OCI-M1 (cell line): ENCODE results near the gene STX4.

ENCODE experiments used
- DNase-seq: peaks from one replicate; lab custom pipeline; 2025; lab: John Stamatoyannopoulos, UW

STX4 gene

DNA sequence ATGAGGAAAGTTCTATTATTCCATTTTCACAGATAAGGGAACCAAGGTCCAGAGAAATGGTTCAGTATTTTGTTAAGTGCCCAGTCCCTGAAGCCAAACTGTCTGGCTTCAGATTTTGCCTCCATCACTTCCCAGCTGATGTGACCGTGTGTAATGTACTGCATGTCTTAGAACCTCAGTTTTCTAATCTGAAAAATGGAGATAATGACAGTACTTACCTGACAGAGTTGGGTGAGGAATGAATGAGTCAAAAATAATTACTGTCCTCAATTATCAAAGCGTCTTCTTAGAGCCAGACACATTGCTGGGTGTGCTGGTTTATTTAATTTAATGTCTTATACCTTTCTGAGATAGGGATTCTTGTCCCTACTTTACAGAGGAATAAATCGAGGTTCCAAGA lies 34.0 kb downstream of the STX4 start:
- DNase-seq: no peak

DNA sequence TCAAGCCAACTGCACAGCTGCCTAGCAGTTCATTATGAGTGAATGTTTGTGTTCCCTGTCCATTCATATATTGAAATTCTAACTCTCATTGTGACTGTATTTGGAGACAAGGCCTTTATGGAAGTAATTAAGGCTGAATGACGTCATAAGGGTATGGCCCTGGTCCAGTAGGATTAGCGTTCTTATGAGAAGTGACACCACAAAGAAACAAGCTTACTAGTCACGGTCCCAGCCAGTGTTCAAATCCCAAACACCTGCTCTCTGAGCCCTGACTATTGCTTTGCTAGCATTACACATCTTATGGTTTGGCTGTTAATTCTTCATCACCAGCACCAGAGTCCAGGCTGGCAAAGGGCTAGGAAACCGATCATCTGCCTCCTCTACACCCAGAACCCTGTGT lies 38.5 kb downstream of the STX4 start:
- peak; percentile 25 for DNase-seq

DNA sequence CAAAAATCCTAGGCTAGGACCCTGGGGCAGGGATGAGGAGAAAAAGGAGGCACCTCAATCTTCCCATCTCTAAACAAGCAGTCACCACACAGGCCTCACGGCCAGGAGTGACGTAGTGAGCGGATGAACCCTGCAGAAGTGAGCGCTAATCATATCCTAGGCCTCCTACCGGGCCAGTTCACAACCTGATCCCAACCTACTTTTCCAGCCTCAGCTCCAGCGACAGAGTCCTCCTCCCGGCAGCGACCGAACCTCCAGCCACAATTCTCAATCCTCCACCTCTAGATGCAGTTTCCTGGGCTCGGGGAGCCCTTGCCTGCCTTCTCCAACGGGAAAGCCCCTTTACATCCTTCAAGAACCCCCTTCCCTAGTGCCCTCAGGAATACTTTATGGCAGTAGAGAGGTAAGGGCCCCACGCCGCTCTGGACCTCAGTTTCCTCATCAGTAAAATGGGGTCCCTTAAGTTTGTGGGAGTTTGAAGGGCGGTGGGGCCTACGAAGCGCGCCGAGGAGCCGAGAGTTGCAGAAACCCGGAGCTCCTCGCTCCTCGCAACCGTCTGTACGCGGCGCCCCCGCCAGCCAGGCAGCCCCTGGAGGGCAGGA lies 39.3 kb downstream of the STX4 start:
- DNase-seq: peak; percentile 63

DNA sequence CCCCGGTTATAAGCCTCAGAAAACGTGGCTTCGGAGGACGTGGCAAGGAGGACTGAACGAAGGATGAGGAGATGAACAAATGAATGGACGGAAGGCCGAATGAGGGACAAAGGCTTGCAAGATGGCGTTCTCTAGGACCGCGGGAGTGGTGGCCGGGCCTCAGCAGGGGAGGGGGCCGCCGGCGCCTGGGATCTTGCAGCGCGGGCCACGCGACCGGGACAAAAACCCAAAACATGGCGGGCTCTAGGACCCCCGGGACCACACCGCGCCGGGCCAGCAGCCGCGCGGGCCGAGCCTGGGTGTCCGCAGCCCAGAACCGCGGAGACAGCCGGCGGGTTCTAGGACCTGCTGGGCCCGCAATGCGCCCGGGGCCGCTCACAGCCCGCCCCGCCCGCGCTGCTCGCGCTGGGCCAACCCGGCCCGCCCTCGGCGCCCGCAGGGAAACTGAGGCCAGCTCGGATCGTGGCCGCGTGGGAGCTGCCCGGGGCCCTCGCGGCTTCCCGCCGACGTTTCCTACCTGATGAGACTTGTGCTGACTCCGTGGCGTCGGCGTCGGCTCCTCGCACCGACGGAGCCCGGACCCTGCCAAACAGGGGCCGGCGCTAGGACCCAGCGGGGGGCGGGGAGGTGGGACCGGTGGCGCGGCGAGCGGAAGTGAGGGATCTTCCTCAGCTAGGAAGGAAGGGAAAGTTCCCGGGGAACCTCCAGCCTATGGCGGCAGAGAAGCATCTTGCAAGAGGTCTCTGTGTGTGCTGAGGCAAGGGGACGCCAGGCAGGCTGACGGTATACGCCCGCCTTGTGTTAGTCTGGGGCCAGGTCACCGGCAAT lies 40.0 kb downstream of the STX4 start:
- DNase-seq: peak; percentile 94

DNA sequence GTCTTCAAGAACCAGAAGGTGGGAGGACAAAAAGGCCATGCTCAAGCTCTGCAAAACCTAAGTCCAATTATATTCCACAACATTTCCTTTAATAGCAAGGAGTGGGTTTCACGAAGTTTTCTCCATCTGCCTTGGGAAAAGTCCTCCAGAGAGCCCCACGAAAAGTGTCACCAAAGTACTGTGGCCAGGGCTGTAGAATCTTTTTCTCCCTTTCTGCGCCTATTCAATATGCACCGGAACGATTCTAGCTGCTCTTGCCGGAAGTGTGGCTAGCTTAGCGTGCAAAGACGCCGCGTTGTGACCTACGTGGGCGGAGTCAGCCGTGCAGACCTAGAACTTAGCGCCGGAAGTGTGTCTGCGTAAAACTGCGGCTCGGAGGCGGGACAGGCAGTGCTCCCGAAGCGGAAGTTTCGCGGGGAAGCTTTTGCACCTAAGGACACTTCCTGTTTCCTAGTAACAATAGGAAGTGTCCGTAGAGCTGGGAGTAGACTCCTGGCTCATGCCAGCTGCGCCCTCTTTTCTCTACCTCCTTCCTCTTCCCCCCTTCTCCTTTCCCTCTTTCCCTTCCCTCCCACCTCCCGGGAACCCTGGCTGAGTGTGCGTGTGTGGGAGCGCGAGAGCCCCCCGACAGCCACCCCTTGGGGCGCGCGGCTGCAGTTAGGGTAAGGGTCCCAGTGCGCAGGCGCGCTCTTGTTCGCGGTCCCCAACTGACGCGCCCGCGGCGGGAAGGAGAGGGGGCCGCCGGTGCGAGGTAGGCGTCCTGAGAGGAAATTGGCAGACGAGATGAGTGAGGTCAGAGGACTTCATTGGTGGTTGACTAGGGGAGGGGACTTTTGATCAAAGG lies 40.8 kb downstream of the STX4 start, which contains the start of the genes ZNF646 and ZNF668:
TSS of gene ZNF646 (plus strand) at position 453 of the 844 bp plus-strand sequence. CDS start 1,903 bp downstream, outside the sequence.
TSS of gene ZNF668 (minus strand) at position 271 of the 844 bp plus-strand sequence. CDS start 9,781 bp downstream, outside the sequence.
- peak; percentile 100 for DNase-seq

DNA sequence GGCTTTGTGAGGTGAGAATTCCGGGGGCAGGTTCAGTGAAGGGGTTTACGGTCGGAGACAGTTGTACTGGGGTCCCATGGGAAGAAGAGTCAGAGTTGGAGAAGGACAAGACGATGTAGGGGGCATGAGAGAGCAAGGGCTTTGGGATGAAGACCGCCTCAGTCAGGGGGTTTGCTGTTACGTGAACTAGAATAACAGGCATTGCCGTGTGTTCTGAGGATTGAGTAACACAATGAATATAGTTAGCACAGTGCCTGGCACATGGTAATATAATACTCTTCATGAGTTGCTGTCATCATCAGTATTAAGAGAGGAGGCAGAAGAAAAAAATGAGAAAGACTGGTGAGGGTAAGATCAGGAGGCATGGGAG lies 41.4 kb downstream of the STX4 start:
- peak; percentile 41 for DNase-seq

DNA sequence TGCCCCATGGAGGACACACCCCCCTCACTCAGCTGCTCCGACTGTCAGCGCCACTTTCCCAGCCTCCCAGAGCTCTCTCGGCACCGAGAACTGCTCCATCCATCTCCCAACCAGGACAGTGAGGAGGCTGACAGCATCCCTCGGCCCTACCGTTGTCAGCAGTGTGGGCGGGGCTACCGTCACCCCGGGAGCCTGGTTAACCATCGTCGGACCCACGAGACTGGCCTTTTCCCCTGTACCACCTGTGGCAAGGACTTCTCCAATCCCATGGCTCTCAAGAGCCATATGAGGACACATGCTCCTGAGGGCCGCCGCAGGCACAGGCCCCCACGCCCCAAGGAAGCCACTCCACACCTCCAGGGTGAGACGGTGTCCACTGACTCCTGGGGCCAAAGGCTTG lies 43.0 kb downstream of the STX4 start:
- no peak for DNase-seq

DNA sequence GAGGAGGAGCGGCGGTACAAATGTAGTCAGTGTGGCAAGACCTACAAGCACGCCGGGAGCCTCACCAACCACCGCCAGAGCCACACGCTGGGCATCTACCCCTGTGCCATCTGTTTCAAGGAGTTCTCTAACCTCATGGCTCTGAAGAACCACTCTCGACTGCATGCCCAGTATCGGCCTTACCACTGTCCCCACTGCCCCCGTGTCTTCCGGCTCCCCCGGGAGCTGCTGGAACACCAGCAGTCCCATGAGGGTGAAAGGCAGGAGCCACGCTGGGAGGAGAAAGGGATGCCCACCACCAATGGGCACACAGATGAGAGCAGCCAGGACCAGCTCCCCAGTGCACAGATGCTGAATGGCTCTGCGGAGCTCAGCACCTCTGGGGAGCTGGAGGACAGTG lies 43.7 kb downstream of the STX4 start:
- no peak for DNase-seq

DNA sequence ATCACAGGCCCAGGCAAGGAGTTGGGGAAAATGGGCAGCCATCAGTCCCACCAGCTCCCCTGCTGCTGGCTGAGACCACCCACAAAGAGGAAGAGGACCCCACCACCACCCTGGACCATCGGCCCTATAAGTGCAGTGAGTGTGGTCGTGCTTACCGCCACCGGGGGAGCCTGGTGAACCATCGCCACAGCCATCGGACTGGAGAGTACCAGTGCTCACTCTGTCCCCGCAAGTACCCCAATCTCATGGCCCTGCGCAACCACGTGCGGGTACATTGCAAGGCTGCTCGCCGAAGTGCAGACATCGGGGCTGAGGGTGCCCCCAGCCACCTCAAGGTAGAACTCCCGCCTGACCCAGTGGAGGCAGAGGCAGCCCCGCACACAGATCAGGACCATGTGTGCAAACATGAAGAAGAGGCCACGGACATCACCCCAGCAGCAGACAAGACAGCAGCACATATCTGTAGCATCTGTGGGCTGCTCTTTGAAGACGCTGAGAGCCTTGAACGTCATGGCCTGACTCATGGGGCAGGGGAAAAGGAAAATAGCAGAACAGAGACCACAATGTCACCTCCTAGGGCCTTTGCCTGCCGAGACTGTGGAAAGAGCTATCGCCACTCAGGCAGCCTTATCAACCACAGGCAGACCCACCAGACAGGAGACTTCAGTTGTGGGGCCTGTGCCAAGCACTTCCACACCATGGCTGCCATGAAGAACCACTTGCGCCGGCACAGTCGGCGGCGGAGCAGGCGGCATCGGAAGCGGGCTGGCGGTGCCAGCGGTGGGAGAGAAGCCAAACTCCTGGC lies 44.4 kb downstream of the STX4 start:
- DNase-seq: no peak

DNA sequence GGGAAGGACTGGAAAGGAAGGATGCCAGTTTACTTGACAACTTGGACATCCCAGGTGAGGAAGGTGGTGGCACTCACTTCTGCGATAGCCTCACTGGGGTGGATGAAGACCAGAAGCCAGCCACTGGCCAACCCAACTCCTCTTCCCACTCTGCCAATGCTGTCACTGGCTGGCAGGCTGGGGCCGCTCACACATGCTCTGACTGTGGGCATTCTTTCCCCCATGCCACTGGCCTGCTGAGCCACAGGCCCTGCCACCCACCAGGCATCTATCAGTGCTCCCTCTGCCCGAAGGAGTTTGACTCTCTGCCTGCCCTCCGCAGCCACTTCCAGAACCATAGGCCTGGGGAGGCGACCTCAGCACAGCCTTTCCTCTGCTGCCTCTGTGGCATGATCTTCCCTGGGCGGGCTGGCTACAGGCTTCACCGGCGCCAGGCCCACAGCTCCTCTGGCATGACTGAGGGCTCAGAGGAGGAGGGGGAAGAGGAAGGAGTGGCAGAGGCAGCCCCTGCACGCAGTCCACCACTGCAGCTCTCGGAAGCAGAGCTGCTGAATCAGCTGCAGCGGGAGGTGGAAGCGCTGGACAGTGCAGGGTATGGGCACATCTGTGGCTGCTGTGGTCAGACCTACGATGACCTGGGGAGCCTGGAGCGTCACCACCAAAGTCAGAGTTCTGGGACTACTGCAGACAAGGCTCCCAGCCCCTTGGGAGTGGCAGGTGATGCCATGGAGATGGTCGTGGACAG lies 45.4 kb downstream of the STX4 start:
- DNase-seq: no peak

DNA sequence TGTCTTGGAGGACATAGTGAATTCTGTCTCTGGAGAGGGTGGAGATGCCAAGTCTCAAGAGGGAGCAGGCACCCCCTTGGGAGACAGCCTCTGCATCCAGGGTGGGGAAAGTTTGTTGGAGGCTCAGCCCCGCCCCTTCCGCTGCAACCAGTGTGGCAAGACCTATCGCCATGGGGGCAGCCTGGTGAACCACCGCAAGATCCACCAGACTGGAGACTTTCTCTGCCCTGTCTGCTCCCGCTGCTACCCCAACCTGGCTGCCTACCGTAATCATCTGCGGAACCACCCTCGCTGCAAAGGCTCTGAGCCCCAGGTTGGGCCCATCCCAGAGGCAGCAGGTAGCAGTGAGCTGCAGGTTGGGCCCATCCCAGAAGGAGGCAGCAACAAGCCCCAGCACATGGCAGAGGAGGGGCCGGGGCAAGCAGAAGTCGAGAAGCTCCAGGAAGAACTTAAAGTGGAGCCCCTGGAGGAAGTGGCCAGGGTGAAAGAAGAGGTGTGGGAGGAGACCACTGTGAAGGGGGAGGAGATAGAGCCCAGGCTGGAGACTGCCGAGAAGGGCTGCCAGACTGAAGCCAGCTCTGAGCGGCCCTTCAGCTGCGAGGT lies 46.1 kb downstream of the STX4 start:
- no peak for DNase-seq

DNA sequence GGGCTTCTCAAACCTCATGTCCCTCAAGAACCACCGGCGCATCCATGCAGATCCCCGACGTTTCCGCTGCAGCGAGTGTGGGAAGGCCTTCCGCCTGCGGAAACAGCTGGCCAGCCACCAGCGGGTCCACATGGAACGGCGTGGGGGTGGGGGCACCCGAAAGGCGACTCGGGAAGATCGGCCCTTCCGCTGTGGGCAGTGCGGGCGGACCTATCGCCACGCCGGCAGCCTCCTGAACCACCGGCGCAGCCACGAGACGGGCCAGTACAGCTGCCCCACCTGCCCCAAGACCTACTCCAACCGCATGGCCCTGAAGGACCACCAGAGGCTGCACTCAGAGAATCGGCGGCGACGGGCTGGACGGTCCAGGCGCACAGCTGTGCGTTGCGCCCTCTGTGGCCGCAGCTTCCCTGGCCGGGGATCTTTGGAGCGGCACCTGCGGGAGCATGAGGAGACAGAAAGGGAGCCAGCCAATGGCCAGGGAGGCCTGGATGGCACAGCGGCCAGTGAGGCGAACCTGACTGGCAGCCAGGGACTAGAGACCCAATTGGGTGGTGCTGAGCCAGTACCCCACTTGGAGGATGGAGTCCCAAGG lies 46.8 kb downstream of the STX4 start:
- no peak for DNase-seq

DNA sequence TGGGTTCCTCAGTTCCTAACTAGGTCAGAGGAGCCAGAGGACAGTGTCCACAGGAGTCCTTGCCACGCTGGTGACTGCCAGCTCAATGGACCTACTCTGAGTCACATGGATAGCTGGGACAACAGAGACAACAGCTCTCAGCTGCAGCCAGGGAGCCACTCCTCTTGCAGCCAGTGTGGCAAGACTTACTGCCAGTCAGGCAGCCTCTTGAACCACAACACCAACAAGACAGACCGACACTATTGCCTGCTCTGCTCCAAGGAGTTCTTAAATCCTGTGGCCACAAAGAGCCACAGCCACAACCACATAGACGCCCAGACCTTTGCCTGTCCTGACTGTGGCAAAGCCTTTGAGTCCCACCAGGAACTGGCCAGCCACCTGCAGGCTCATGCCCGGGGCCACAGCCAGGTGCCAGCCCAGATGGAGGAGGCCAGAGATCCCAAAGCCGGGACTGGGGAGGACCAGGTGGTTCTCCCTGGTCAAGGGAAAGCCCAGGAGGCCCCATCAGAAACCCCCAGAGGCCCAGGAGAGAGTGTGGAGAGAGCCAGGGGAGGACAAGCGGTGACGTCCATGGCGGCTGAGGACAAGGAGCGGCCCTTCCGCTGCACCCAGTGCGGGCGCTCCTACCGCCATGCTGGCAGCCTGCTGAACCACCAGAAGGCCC lies 47.5 kb downstream of the STX4 start:
- no peak for DNase-seq

DNA sequence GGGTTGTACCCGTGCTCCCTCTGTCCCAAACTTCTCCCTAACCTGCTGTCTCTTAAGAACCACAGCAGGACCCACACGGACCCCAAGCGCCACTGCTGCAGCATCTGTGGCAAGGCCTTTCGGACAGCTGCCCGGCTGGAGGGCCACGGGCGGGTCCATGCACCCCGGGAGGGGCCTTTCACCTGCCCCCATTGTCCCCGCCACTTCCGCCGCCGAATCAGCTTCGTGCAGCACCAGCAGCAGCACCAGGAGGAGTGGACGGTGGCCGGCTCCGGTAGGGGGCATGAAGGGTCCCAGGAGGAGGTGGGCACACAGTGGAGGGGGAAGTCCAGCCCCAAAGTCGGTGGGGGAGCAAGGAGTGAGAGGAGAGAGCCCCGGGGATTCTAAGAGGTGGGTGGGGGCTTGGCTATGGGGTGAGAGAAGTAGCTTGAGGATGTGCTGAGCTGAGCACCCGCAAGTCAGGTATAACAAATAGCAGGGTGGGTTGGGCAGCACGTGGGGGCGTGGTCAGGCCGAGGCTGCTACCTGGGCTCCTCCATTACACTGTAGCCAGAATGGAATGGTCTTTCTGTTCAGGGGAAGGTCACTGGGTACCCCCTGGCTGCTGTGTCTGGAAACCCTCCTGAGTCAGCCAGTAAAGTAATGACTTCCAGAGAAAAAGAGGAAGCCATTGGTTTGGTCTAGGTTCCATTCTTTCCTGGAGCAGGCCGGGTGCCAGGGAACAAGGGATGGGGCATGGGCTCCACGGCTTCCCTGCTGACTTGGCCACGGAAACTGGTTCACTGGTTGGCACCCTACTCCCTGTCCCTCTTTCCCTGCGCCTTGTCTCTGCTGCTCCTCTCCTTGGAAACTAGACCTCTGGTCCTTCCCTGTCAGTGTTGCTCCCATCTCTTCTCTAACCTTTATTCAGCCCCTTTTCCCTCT lies 48.3 kb downstream of the STX4 start:
- DNase-seq: no peak

DNA sequence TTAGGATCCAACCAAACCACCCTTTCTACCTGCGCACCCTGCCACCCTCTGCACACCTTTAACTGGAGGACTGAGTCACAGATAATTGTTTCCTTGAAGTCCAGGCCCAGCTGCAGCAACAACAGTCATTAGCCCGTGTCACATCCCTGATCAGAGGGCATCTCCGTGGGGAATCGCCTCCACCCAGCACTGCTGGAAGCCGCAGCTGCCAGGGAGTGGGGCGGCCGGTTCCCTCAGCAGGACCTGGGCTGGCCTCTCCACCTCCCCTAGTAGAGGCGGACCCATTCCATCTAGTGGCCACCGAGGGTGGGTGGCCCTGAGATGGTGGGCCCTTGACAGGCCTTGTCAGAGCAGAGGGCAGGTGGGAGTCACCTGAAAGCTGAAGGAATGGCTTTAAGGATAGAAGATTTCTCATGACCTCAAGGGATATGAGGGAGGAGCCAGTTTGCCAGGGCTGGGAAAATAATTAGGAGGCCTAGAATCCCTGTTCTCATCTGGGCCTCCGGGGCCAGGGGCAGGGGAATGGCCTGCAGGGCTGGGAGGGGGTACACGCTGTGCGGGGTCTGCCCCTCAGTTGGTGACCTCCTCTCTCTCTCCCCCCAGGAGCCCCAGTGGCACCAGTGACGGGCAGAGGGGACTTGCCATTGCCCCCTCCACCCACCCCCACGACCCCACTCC lies 49.1 kb downstream of the STX4 start:
- DNase-seq: no peak

DNA sequence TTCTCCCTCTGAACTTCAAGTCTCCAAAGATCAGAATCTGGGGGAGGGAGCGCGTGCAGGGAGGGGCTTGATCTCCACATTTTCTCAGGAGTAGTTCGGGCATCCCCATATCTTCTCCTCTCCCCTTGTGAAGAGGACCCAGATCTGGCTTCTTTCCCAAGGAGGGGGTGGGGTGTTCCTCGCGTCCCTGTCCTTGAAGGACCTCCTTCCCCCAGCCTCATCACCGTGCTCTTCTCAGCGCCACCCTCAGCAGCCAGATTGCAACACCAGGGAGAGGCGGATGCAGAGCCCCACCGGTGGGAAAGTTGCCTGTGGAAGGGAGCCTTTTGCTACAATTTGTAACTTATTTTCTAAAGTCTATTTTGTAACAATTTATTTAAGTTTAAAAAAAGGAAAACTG lies 49.7 kb downstream of the STX4 start:
- no peak for DNase-seq

DNA sequence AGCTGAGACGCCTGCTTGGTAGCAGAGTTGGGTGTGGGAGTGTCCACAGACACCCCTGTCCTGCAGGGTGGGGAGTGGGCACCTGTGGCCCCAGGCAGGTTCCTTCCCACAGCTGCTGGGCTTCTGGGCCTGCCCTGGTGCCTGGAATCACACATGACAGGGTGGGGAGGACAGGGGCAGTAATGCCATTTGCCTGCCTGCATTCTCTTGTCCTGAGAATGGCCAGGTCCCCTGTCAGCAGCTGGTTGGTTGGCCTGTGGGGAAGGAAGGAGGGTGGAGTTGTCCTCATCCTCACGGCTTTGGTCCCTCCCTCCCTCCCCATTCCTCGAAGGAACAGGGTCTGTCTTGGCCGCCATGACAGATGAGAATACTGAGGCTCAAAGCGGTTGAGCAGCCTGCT lies 50.2 kb downstream of the STX4 start:
- no peak for DNase-seq

DNA sequence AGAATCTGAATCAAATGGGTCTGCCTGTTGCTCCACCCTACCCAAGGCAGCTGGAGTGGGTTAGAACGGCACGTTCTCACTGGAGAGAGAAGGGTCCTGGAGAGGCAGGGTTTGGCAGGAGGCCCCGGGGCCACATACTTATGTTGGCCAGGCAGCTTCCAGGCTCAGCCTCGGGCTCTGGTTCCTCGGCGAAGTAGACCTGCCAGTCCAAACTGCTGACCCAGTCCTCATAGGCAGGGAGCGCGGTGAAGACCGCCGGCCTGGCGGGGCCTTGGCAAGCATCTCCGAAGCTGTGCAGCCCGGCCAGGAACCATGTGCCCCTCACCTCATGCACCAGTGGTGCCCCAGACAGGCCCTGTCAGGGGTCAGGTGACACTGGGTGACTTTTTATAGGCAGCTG lies 50.6 kb downstream of the STX4 start:
- no peak for DNase-seq
